SK-N-SH treated with all-trans-retinoic acid at 6 μM for 48 hours (cell line): ENCODE data around the gene KLHL25.

Experiments used
- CSDC2 ChIP-seq: fragments of 250-450 bp; sonication (Bioruptor Pico); IDR thresholded peaks from 2 replicates; pipeline ENCODE4 v1.5.0; 2020; ENCODE audit warnings: mild to moderate bottlenecking, moderate library complexity
- RARB ChIP-seq: fragments of 250-450 bp; sonication (Bioruptor Pico); IDR thresholded peaks from 2 replicates; pipeline ENCODE4 v1.8.0; 2021; ENCODE audit warnings: mild to moderate bottlenecking, moderate library complexity
- ZFP3 ChIP-seq: fragments of 250-450 bp; sonication (Bioruptor Pico); IDR thresholded peaks from 2 replicates; pipeline ENCODE4 v1.5.0; 2020; ENCODE audit warnings: mild to moderate bottlenecking, moderate library complexity
- ZFP30 ChIP-seq: fragments of 450-650 bp; formaldehyde crosslinking; IDR thresholded peaks from 2 replicates; pipeline ENCODE4 v1.5.0; 2022; ENCODE audit warnings: mild to moderate bottlenecking, moderate library complexity
- ZNF8 ChIP-seq: fragments of 450-650 bp; formaldehyde crosslinking; IDR thresholded peaks from 2 replicates; pipeline ENCODE4 v1.5.0; 2020; ENCODE audit warnings: mild to moderate bottlenecking, moderate library complexity
- TF ChIP-seq, protein P1 (sequence below): fragments of 250-450 bp; sonication (Bioruptor Pico); IDR thresholded peaks from 2 replicates; pipeline ENCODE4 v1.8.0; 2020; ENCODE audit warnings: mild to moderate bottlenecking, moderate library complexity, borderline replicate concordance
- TF ChIP-seq, protein P2 (sequence below): fragments of 250-450 bp; sonication (Bioruptor Pico); IDR thresholded peaks from 2 replicates; pipeline ENCODE4 v1.5.1; 2021; ENCODE audit warnings: mild to moderate bottlenecking, moderate library complexity
- TF ChIP-seq, protein P3 (sequence below): fragments of 250-450 bp; sonication (Bioruptor Pico); IDR thresholded peaks from 2 replicates; pipeline ENCODE4 v1.8.0; 2021; ENCODE audit warnings: low read depth, mild to moderate bottlenecking, moderate library complexity, borderline replicate concordance

DNA sequence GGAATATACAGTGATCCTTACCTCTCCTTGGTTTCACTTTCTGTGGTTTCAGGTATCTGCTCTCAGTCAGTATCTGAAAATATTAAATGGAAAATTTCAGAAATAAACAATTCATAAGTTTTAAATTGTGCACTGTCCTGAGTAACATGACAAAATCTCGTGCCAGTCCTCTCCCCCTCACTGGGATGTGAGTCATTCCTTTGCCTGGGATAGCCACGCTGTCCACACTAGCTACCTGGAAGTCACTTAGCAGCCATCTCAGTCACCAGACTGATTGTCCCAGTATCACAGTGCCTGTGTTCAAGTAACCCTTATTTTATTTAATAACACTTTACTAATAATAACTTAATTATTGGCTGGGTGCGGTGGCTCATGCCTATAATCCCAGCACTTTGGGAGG is 15.3 kb upstream of the KLHL25 start:
- TF ChIP-seq, protein P1, sequence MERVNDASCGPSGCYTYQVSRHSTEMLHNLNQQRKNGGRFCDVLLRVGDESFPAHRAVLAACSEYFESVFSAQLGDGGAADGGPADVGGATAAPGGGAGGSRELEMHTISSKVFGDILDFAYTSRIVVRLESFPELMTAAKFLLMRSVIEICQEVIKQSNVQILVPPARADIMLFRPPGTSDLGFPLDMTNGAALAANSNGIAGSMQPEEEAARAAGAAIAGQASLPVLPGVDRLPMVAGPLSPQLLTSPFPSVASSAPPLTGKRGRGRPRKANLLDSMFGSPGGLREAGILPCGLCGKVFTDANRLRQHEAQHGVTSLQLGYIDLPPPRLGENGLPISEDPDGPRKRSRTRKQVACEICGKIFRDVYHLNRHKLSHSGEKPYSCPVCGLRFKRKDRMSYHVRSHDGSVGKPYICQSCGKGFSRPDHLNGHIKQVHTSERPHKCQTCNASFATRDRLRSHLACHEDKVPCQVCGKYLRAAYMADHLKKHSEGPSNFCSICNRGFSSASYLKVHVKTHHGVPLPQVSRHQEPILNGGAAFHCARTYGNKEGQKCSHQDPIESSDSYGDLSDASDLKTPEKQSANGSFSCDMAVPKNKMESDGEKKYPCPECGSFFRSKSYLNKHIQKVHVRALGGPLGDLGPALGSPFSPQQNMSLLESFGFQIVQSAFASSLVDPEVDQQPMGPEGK (CRISPR knock-in tag), result no peak
- no peak for TF ChIP-seq RARB (CRISPR knock-in tag)
- TF ChIP-seq ZNF8 (CRISPR knock-in tag), result no peak
- TF ChIP-seq, protein P2, sequence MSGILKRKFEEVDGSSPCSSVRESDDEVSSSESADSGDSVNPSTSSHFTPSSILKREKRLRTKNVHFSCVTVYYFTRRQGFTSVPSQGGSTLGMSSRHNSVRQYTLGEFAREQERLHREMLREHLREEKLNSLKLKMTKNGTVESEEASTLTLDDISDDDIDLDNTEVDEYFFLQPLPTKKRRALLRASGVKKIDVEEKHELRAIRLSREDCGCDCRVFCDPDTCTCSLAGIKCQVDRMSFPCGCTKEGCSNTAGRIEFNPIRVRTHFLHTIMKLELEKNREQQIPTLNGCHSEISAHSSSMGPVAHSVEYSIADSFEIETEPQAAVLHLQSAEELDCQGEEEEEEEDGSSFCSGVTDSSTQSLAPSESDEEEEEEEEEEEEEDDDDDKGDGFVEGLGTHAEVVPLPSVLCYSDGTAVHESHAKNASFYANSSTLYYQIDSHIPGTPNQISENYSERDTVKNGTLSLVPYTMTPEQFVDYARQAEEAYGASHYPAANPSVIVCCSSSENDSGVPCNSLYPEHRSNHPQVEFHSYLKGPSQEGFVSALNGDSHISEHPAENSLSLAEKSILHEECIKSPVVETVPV (CRISPR knock-in tag), result no peak
- TF ChIP-seq ZFP30 (CRISPR knock-in tag), result no peak
- TF ChIP-seq, protein P3, sequence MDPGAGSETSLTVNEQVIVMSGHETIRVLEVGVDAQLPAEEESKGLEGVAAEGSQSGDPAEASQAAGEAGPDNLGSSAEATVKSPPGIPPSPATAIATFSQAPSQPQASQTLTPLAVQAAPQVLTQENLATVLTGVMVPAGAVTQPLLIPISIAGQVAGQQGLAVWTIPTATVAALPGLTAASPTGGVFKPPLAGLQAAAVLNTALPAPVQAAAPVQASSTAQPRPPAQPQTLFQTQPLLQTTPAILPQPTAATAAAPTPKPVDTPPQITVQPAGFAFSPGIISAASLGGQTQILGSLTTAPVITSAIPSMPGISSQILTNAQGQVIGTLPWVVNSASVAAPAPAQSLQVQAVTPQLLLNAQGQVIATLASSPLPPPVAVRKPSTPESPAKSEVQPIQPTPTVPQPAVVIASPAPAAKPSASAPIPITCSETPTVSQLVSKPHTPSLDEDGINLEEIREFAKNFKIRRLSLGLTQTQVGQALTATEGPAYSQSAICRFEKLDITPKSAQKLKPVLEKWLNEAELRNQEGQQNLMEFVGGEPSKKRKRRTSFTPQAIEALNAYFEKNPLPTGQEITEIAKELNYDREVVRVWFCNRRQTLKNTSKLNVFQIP (CRISPR knock-in tag), result no peak
- TF ChIP-seq ZFP3 (CRISPR knock-in tag), result no peak
- TF ChIP-seq CSDC2, result no peak
